NCI-H187 (cell line): Measurements from ENCODE around the gene NFATC4.

ENCODE experiments used
- DNase-seq, 2 experiments: peaks; one replicate each; lab custom pipeline; 2025; lab: John Stamatoyannopoulos, UW

Gene NFATC4

GRCh38 chr14:24409956-24410355, 42.0 kb downstream of the NFATC4 start:
- DNase-seq: no peak

- DNase-seq: peak; percentile 19 to 49
These were observed 43.7 kb downstream of the NFATC4 start for GRCh38 chr14:24411443-24412389.

- DNase-seq: no peak
These were observed 46.1 kb downstream of the NFATC4 start for GRCh38 chr14:24414077-24414476.

- no peak for DNase-seq
These were observed 46.9 kb downstream of the NFATC4 start for GRCh38 chr14:24414732-24415420.

GRCh38 chr14:24415421-24416253, 47.7 kb downstream of the NFATC4 start:
- no peak for DNase-seq

GRCh38 chr14:24416254-24416931, 48.4 kb downstream of the NFATC4 start:
- DNase-seq: no peak

GRCh38 chr14:24416932-24417619, 49.1 kb downstream of the NFATC4 start:
- no peak for DNase-seq

GRCh38 chr14:24417832-24418491, 50.0 kb downstream of the NFATC4 start:
- DNase-seq: no peak

GRCh38 chr14:24418492-24418873, 50.5 kb downstream of the NFATC4 start:
- DNase-seq: no peak

GRCh38 chr14:24422261-24422660, 54.3 kb downstream of the NFATC4 start:
- DNase-seq: no peak

- DNase-seq: no peak
These were observed 55.0 kb downstream of the NFATC4 start for GRCh38 chr14:24422694-24423601.

GRCh38 chr14:24425704-24426103, 57.7 kb downstream of the NFATC4 start:
- DNase-seq: no peak

GRCh38 chr14:24426150-24426911, 58.3 kb downstream of the NFATC4 start:
- no peak for DNase-seq

- DNase-seq: no peak
These were observed 59.0 kb downstream of the NFATC4 start for GRCh38 chr14:24426912-24427536.

- no peak for DNase-seq
These were observed 59.8 kb downstream of the NFATC4 start for GRCh38 chr14:24427537-24428508.

GRCh38 chr14:24428628-24429394, 60.8 kb downstream of the NFATC4 start:
- no peak for DNase-seq
